Measurements from ENCODE around the gene ALK.

DNA sequence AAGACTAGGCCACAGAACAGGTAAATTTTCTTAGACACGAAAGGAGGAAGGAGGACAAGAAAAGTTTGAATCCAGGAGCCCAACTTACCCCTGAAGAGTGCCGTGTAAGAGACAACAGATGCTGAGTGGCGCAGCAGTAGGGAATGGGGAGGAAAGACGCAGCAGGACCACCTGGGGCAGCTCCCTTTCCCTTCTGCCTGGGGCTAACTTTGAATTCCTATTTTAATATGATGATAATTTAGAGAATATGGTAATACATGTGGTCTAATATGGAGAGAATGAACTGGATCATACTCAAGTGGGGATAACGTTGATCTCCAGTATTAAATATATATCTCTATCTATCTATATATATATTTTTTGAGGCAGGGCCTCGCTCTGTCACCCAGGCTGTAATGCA is 736.9 kb downstream of the ALK start:
- no peak for TF ChIP-seq POLR2A (IDR thresholded peaks at IDR 0.05; ENCODE audit: low read length)
- no peak for TF ChIP-seq GATA1 (IDR thresholded peaks at IDR 0.05; ENCODE audit: low read depth, low read length)
